Measurements from ENCODE around the gene SELP. TPM values are rescaled to one million over a fixed set of nuclear protein-coding genes. Genes with fewer than 3 reads are reported as not detected.

The SELP gene
- total RNA-seq, 1 experiment from 2014 or later: not detected

DNA sequence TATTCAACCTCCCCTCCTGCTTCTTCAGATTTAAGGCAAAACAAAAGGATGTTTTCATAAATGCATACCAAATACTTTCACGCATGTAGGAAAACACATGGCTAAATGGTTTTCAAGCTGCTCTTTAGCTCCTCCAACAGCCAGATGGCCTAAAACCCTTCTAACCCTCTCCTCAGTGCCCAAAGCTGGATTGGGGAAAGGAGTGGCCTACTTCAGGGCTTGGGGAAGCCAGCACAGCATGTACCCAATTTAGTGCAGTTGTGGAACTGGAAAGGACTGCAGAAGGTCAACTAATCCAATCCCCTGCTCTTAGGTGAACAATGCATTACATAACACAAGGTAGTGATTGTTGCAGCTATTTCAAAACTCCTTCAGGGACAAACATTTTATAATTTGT lies 53.0 kb downstream of the SELP start:
- Histone ChIP-seq H3K27me3 (ENCODE audit: insufficient read depth, low read depth) (no peaks in the 10 kb centered on the region), H3K4me3 (no peak overlapping the region), H3K79me2 (ENCODE audit: low read depth) (no peaks in the 10 kb centered on the region), H3K9me3 (ENCODE audit: insufficient read depth, low read depth) (no peaks in the 10 kb centered on the region), H3K27ac (no peak overlapping the region), H3K36me3 (ENCODE audit: low read depth) (no peaks in the 10 kb centered on the region), H3K4me1 (replicated peaks; ENCODE audit: insufficient read depth) (no peaks in the 10 kb centered on the region), H3K4me2 (no peak overlapping the region), H3F3A (ENCODE audit: insufficient read depth, low read depth) (no peaks in the 10 kb centered on the region), H3K9me2 (ENCODE audit: insufficient read depth) (no peaks in the 10 kb centered on the region), H4K20me1 (ENCODE audit: insufficient read depth) (no peaks in the 10 kb centered on the region), H2AFZ (no peak overlapping the region)
- TF ChIP-seq, protein P1, sequence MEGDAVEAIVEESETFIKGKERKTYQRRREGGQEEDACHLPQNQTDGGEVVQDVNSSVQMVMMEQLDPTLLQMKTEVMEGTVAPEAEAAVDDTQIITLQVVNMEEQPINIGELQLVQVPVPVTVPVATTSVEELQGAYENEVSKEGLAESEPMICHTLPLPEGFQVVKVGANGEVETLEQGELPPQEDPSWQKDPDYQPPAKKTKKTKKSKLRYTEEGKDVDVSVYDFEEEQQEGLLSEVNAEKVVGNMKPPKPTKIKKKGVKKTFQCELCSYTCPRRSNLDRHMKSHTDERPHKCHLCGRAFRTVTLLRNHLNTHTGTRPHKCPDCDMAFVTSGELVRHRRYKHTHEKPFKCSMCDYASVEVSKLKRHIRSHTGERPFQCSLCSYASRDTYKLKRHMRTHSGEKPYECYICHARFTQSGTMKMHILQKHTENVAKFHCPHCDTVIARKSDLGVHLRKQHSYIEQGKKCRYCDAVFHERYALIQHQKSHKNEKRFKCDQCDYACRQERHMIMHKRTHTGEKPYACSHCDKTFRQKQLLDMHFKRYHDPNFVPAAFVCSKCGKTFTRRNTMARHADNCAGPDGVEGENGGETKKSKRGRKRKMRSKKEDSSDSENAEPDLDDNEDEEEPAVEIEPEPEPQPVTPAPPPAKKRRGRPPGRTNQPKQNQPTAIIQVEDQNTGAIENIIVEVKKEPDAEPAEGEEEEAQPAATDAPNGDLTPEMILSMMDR (conservative IDR thresholded peaks at IDR 0.05): no peak
- TF ChIP-seq EZH2 (IDR thresholded peaks at IDR 0.05; ENCODE audit: low read depth): no peak
- intact Hi-C loops (cut with micrococcal nuclease; ENCODE audit: unreplicated experiment): no loop called here
- POLR2A ChIA-PET (ENCODE audit: unreplicated experiment): no interaction called here
- CTCF ChIA-PET: no interaction called here
- no peak for DNase-seq
- BruUV-seq (replicated peaks): no TSS peak

DNA sequence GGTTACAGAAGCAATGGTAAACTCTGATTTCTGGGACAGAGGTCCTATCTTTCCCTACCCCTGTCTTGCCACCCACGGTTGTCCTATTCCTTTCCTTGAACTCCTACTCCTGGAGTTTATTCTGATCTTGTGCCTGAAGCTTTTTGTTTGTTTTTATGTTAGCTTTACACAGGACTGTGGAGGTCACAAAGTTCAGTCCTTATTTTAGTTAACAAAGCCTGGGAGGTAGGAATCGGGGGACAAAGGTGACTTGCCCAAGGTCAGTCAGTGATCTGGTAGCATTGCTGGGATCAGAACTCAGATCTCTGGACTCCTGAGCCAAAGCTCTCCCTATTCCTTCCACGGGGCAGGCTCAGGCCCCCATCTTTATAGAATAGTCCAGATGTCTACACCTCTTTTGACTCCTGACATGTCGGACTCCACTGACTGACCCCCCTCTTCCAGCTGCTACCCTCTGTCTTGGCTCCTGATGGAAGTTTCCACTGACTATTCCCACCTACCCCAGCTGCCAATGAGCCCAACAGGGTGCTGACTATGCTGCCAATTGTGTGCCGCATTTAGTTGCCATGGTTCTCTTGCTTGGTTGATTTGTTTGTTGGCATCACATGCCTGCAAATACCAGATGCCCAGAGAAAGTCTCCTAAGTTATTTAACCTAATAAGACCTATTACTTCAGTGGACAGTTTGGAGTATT lies 53.5 kb downstream of the SELP start:
- BruUV-seq (replicated peaks): no TSS peak
- no peak for TF ChIP-seq EZH2 (IDR thresholded peaks at IDR 0.05; ENCODE audit: low read depth)
- TF ChIP-seq, protein P1 (conservative IDR thresholded peaks at IDR 0.05): no peak
- Histone ChIP-seq H3K4me1 (replicated peaks; ENCODE audit: insufficient read depth) (no peaks in the 10 kb centered on the region), H3K27ac (no peak overlapping the region), H3K27me3 (ENCODE audit: insufficient read depth, low read depth) (no peaks in the 10 kb centered on the region), H3K36me3 (ENCODE audit: low read depth) (no peaks in the 10 kb centered on the region), H4K20me1 (ENCODE audit: insufficient read depth) (no peaks in the 10 kb centered on the region), H3K4me2 (no peak overlapping the region), H3K9me2 (ENCODE audit: insufficient read depth) (no peaks in the 10 kb centered on the region), H3K79me2 (ENCODE audit: low read depth) (no peaks in the 10 kb centered on the region), H3K4me3 (no peak overlapping the region), H3F3A (ENCODE audit: insufficient read depth, low read depth) (no peaks in the 10 kb centered on the region), H2AFZ (no peak overlapping the region), H3K9me3 (ENCODE audit: insufficient read depth, low read depth) (no peaks in the 10 kb centered on the region)
- DNase-seq: no peak
- intact Hi-C loops (cut with micrococcal nuclease; ENCODE audit: unreplicated experiment): no loop called here
- POLR2A ChIA-PET (ENCODE audit: unreplicated experiment): no interaction called here
- CTCF ChIA-PET: no interaction called here

DNA sequence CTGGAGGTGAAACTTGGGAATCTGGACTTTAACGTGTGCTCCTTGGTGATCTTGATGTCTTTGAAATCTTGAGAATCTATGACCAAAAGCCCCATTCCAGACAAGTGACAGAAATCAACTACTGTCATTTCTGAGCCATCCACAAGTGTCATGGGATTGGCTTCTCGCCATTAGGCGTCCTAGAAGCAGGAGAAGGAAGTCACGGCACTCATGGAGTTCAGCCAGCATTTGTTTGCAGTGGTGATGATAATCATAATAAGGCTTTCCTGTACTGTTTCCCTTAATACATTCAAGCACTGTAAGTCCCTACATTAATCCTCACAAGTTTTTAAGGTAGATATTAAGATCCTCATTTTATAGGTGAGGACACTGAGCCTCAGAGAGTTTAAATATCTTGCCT lies 55.6 kb downstream of the SELP start:
- Histone ChIP-seq H3K4me1 (replicated peaks; ENCODE audit: insufficient read depth) (no peaks in the 10 kb centered on the region), H3F3A (ENCODE audit: insufficient read depth, low read depth) (no peaks in the 10 kb centered on the region), H3K27me3 (ENCODE audit: insufficient read depth, low read depth) (no peaks in the 10 kb centered on the region), H3K79me2 (ENCODE audit: low read depth) (no peaks in the 10 kb centered on the region), H3K9me3 (ENCODE audit: insufficient read depth, low read depth) (no peaks in the 10 kb centered on the region), H4K20me1 (ENCODE audit: insufficient read depth) (no peaks in the 10 kb centered on the region), H3K4me3 (no peak overlapping the region), H3K27ac (no peak overlapping the region), H3K4me2 (no peak overlapping the region), H3K9me2 (ENCODE audit: insufficient read depth) (no peaks in the 10 kb centered on the region), H2AFZ (no peak overlapping the region), H3K36me3 (ENCODE audit: low read depth) (no peaks in the 10 kb centered on the region)
- no peak for DNase-seq
- CTCF ChIA-PET: no interaction called here
- POLR2A ChIA-PET (ENCODE audit: unreplicated experiment): no interaction called here
- BruUV-seq (replicated peaks): no TSS peak
- TF ChIP-seq, protein P1 (conservative IDR thresholded peaks at IDR 0.05): no peak
- no peak for TF ChIP-seq EZH2 (IDR thresholded peaks at IDR 0.05; ENCODE audit: low read depth)
- intact Hi-C loops (cut with micrococcal nuclease; ENCODE audit: unreplicated experiment): no loop called here

Measured in PC-9 (cell line).